SHP77 treated with DMSO at 0.1 percent for 48 hours (cell line): ENCODE measurements around the gene RFPL4AL1.
A peak's percentile ranks its signal among the peaks of the same experiment; 100 is the strongest.
"Not testable (repeated sequence)": the region's sequence is repeated elsewhere in the genome, so short reads cannot be mapped to it uniquely, and the experiment has no call there.

Experiments used
- DNase-seq: peaks from one replicate; lab custom pipeline; 2025; lab: John Stamatoyannopoulos, UW

Gene RFPL4AL1

GRCh38 chr19:55768818-55769217, at the start of gene RFPL4AL1:
RFPL4AL1 (plus strand) TSS chr19:55769118; CDS start chr19:55771805, 2,687 bp downstream.
- DNase-seq = not testable (repeated sequence)

DNA sequence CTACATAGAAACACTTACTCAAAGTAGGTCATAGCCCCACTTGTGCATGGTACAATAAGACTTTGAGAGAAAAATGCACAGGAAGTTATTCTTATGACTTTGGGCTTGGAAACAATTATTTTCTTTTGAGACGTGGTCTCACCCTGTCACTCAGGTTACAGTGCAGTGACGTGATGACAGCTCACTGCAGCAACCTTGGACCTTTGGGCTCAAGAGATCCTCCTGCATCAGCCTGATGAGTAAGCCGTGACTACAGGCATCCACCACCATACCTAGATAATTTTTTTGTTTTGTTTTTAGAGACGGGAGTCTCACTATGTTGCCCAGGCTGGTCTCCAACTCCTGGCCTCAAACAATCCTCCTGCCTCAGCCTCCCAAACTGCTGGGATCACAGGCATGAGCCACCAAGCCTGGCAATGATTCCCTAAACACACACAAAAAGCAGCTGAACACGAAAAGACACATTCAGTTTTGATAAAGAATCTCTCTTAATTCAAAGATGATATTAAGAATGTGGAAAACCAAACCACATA, 48.6 kb upstream of the RFPL4AL1 start:
- DNase-seq = no peak

- no peak for DNase-seq
Observed at GRCh38 chr19:55720801-55721200, 48.1 kb upstream of the RFPL4AL1 start.

- no peak for DNase-seq
Observed at GRCh38 chr19:55723491-55723890, 45.4 kb upstream of the RFPL4AL1 start.

- not testable (repeated sequence) for DNase-seq
Observed at GRCh38 chr19:55730378-55730777, 38.5 kb upstream of the RFPL4AL1 start.

- DNase-seq = no peak
Observed at GRCh38 chr19:55738302-55738701, 30.6 kb upstream of the RFPL4AL1 start, which contains the start of gene NLRP9. NLRP9 (minus strand) TSS chr19:55738402; CDS start chr19:55738374, 28 bp downstream.

DNA sequence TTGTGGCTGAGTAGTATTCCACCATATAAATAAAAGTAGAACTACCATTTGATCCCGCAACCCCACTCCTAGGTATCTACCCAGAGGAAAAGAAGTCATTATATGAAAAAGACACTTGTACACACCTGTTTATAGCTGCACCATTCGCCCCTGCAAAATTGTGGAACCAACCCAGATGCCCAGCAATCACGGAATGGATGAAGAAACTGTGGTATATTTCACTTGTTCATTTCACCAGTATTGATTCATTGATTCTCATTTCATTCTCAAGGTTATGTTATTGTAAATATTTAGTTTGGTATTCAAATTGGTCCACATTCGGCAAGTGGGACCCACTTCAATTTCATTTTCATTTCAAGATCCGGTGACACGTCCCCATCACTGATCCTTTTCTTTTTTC, 18.2 kb upstream of the RFPL4AL1 start:
- no peak for DNase-seq

- no peak for DNase-seq
Observed at GRCh38 chr19:55753401-55753800, 15.5 kb upstream of the RFPL4AL1 start.

- not testable (repeated sequence) for DNase-seq
Observed at GRCh38 chr19:55756808-55757207, 12.1 kb upstream of the RFPL4AL1 start.

GRCh38 chr19:55758797-55759196, 10.1 kb upstream of the RFPL4AL1 start, which contains the start of gene RFPL4A:
RFPL4A (plus strand) TSS chr19:55759097; CDS start chr19:55761801, 2,704 bp downstream.
- DNase-seq = not testable (repeated sequence)

- DNase-seq = no peak
Observed at GRCh38 chr19:55766466-55766865, 2.5 kb upstream of the RFPL4AL1 start.

GRCh38 chr19:55769632-55770031, 714 bp downstream of the RFPL4AL1 start:
- DNase-seq = not testable (repeated sequence)

DNA sequence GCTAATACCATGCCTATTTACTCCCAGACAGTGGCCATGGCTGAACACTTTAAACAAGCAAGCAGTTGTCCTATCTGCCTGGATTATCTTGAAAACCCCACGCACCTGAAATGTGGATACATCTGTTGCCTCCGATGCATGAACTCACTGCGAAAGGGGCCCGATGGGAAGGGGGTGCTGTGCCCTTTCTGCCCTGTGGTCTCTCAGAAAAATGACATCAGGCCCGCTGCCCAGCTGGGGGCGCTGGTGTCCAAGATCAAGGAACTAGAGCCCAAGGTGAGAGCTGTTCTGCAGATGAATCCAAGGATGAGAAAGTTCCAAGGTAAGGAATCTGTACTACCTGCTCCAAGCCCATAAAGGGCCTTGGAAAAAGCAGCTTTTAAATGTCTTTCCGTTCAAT, 8.6 kb downstream of the RFPL4AL1 start:
- no peak for DNase-seq

- DNase-seq = no peak
Observed at GRCh38 chr19:55778331-55778730, 9.4 kb downstream of the RFPL4AL1 start.

- no peak for DNase-seq
Observed at GRCh38 chr19:55781112-55781511, 12.2 kb downstream of the RFPL4AL1 start.

- DNase-seq = no peak
Observed at GRCh38 chr19:55795021-55795420, 26.1 kb downstream of the RFPL4AL1 start.

DNA sequence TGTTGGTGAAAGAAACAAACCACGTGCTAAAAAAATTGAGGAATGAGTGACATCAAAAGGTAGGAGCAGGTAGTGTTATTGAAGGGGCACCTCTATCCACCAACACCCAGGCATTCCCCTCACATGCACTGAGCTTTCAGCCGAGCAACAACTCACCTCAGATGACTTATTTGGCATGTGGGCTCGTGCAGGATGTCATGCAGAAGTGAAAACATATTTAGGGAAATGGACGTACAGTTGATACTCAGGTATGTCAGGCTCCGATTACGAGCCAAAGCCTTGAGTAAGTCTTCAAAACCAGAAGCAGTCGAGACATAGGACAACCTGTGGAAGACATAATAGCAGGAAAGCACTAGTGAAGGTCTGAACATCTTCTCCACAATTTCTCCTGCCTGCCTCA, 32.5 kb downstream of the RFPL4AL1 start:
- no peak for DNase-seq

DNA sequence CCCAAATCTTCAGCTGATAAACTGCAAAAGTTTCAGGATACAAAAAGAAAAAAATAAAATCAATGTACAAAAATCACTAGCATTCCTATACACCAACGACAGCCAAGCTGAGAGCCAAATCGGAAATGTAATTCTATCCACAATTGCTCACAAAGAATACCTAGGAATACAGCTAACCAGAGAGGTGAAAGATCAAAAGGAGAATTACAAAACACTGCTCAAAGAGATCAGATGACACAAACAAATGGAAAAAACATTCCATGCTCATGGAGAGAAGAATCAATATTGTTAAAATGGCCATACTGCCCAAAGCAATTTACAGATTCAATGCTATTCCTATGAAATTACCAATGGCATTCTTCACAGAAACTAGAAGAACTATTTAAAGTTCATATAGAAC, 33.4 kb downstream of the RFPL4AL1 start:
- DNase-seq = no peak

DNA sequence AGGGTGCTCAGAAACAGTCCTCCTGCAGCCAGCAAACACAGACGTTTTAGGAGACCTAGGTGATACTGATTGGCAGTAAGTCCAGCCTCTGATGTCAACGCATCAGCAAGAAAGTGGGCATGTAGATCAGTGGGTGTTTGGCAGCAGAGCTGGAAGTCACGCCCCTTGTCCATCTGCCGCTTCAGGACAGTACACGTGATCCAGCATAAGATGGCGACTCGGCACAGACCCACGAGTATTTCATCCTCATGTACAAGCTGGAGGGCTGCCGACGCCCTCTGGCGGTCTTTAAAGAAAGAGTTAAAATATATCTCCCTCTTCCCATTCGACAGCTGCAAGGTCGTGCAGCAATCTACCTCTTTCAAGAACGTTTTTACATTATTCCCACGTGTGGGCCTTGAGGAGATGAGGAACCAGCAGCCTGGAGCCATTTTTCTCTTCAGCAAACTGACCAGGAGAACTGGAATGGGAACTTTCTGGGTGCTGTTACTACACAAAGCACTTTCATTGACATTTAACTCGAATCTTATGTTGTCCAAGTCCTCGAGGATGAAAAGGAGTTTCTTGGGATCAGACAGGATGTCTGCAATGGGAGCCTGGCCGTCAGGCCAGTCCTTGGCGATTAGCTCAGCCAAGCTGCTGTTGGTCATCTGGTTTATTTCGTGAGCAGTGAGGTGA, 40.6 kb downstream of the RFPL4AL1 start:
- DNase-seq = peak; percentile 95

DNA sequence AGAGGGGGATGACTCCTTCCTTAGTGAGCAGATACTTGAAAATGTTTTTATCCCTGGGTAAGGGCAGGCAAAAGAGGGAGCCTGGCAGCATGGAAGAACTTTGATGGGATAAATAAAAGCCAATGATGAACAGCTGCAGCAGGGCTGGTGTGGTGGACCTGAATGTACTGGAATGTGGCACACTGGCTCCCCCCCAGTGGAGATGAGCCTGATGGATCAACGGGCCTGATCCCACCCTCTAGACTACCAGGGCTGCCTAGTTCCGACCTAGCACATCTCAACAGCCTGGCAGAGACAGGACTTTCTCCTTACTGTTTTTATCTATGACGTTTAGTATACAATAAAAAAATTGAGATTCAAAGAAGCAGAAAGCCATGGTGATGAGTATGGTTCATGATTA, 42.4 kb downstream of the RFPL4AL1 start:
- no peak for DNase-seq

- DNase-seq = no peak
Observed at GRCh38 chr19:55812449-55812848, 43.5 kb downstream of the RFPL4AL1 start.

DNA sequence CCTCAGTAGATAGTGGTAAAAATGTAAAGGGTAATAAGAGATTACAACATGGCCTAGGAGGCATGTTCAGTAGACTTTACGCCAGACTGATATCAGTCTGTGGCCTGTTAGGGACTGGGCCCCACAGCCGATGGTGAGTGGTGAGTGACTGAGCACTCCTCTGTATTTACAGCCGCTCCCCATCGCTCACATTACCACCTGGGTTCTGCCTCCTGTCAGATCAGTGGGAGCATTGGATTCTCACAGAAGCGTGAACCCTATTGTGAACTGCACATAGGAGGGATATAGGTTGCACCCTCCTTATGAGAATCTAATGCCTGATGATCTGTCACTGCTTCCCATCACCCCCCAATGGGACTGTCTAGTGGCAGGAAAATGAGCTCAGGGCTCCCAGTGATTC, 45.0 kb downstream of the RFPL4AL1 start:
- DNase-seq = no peak

GRCh38 chr19:55820037-55820436, 51.1 kb downstream of the RFPL4AL1 start:
- DNase-seq = no peak
